GM19023 (cell line): Measurements from ENCODE around the gene BCAS3.

ENCODE experiments used
- ATAC-seq: cut with Tn5 transposase; IDR thresholded peaks from one replicate; pipeline ENCODE4 v1.9.1; 2021; ENCODE audit warnings: mild to moderate bottlenecking, moderate library complexity; ENCODE audit not compliant: unreplicated experiment

Gene BCAS3

DNA sequence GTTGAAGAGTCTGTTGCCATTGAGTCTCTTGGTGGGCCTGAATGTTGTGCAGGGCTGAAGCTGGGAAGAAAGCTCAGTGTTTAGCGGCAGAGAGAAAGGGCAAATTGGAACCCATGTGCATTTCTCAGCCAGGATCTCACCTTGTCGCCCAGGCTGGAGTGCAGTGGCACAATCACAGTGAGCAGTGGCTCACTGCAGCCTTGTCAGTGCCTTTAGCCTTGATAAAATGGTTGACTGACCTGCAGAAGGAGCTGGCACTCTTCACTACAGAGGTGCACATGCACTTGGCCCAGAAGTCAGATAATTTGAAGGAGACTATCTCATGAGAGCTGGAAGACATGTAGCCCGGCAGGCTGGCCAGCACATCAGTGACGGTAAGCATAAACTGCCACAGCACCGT is 597.7 kb downstream of the BCAS3 start:
- no peak for ATAC-seq

DNA sequence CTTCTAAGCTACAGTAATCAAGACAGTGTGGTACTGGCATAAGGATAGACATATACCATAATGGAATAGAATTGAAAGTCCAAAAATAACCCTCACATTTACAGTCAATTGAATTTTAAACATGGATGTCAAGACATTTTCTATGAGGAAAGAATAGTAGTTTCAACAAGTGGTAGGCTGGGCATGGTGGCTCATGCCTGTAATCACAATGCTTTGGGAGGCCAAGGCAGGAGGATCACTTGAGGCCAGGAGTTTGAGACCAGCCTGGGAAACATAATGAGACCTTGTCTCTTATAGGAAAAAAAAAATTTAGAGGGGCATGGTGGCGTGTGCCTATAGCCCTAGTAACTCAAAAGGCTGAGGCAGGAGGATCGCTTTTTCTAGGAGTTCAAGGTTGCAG is 599.2 kb downstream of the BCAS3 start:
- ATAC-seq: no peak

DNA sequence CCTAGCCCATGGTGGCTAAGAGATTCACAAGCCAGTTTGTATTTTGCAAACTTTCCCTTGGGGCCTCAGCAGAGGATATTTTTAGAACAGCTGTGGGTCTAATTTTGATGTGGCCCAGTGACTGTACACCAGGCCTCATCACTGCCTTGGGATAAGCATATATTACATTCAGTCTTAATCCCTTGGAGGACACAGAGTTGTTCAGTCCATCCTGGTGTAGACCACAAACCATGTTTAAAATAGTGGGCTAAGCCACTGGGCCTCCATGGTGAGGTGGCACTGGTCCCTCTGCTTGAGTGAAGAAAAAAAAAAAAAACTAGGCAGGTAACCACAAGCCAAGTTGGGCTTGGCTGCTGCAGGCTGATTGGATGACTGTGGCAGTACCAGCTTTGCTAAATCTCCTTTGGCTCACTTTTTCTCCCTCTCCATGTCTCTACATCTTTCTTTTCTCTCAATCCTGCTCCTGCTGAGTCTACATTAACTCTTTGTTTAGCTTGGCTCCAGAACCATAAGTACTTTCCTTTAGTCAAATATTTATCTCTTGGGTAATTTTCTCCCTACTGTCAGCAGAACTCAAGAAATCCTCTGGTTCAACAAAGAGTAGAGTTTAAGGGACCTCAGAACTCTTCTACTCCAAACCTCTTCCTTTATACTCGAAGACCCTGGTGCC is 602.0 kb downstream of the BCAS3 start:
- ATAC-seq: no peak

DNA sequence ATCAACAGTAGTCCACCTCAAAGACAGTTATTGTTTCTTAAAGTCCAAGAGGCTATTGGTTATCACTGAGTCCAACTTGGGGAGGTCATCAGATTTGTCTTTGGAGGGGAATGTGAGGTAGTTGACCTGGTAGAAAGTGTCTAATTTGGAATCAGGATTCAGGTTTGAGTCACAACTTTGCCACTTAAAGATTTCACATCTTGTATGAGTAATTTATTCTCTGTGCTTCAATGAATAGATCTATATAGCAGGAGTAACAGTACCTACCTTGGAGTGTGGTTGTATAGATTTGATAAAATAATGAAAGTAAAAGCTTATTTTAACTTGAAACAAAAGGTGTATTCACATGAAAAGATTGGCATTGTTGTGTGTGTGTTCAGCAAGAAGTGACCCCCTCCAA is 602.7 kb downstream of the BCAS3 start:
- ATAC-seq: no peak

DNA sequence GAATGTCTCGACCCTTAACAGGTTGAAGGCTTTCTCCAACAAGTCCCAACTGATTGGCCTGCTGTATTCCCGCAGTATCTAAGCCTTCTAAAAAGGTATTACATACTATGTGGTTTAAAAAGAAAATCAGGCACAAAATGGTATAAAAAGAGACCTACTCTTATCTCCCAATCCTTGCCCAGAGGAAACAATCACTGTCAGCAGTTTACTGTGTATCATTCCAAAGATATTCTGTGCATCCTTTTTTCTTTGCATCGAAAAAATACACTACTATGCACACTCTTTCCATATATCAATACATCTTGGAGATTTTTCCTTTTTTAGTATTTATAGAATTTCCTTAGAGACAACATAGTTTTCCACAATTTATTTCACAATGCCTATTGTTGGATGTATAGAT is 603.2 kb downstream of the BCAS3 start:
- no peak for ATAC-seq

DNA sequence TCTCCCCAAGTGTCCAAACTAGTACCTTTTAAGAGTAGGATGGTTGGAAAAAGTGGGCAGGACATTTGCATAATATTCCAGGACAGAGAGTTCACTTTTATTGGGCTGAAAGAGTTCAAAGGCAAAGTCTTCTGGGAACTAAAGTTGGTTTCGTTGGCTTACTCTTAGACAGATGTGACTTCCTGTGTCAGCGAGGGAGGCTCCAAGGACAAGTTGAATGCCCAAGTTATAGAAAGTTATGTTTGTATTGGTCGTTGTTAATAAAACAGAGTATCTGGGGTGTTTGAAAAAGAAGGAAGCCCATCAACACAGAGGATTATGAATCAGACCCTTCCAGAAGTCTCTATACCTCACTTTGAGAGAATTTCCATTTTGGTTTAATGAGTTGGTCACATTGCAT is 604.7 kb downstream of the BCAS3 start:
- no peak for ATAC-seq

DNA sequence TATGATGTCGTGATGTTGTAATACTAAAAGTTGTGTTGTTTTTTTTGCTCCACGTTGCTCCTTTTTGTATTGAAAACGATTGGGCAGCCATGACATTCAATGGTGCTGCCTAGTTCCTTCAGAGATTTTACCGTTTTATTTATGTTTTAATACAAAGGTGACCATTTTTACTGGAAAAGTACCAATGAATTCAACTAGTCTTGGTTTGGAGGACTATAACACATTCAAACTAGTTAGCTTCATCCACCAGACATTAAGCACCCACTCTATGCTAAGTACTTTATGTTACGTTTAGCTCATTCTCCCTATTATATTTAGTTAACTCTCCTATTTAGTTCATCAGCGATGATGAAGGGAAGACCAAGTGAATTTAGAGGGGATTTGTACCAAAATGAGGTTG is 605.4 kb downstream of the BCAS3 start:
- no peak for ATAC-seq

DNA sequence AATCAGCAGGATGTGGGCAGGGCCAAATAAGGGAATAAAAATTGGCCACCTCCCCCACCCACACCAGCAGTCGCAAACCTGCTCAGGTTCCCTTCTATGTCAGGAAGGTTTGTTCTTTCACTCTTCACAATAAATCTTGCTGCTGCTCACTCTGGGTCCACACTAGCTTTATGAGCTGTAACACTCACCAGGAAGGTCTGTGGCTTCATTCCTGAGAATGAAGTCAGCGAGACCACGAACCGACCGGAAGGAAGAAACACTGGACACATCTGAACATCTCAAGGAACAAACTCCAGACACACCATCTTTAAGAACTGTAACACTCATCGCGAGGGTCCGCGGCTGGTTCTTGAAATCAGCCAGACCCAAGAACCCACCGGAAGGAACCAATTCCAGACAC is 606.5 kb downstream of the BCAS3 start:
- ATAC-seq: no peak

DNA sequence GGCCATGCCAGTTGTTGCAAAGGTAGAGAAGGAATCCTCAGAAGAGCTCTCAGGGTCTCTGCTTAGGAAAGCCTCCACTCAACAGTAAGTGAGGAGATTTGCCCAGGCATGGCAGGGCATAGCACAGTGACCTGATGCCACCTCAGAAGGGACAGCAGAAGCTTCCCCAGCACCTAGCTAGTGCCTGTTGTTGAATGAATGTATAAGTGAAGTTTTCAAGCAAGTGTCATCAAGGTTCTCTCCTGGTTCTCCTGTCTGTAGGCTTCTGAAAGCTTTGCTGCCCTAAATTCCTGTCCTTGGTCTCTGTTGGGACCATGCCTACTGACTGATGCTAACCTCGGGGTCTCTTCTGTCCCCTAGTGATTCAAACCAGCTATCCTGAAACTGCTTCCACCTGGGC is 607.1 kb downstream of the BCAS3 start:
- no peak for ATAC-seq

DNA sequence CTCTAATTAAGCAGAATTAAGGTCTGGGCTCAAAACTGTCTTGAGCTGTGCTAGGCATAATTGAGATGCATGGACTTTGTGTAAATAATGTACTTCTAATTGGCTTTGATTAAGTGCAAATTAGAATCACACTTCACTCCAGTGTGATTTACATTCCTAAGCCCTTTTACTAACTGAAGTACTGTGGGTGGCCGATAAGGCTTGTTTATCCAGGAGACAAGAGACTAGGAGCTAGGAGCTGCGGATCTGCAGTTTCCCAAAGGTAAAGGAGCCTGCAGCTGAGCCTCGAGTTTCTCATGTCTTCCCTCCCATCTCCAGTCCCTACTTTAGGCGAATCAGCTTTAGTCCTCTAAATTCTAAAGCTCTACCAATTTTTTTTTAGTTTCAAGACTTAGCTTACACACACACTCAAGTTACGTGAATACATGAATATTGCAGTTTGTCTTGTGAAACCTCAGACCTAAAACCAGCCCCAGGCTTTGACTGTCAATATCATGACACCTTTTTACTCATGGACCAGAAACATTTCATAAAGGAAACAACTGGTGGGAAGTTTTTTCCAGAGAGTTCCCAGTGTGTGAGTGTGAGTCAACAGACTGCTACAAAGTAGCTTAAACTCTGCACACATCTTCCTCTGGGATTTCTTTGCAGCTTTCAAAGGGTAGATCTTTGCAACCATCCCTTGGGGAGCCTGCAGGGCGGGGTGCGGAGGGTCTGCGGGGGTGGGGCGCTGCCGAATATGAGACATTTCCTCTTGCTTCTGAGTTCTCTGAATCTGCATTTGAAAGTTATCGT is 608.1 kb downstream of the BCAS3 start:
- no peak for ATAC-seq

DNA sequence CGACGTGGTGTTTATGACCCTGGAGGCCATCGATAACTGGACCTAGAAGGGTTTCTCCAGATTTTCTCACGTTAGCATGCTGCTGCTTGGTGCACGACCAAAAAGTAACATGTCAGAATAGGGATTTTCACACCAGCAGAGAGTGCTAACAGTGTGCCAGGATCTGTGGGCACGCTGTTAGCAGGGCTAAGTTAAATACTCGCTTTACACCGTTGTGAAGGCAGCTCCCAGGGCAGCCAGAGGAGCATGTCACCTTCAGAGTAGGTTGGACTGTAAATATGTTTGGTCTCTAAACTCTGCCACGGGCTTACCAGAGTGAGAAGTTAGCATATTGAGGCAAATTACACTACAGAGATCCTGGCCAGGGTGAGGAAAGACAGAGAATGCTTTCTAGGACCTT is 608.8 kb downstream of the BCAS3 start:
- no peak for ATAC-seq

DNA sequence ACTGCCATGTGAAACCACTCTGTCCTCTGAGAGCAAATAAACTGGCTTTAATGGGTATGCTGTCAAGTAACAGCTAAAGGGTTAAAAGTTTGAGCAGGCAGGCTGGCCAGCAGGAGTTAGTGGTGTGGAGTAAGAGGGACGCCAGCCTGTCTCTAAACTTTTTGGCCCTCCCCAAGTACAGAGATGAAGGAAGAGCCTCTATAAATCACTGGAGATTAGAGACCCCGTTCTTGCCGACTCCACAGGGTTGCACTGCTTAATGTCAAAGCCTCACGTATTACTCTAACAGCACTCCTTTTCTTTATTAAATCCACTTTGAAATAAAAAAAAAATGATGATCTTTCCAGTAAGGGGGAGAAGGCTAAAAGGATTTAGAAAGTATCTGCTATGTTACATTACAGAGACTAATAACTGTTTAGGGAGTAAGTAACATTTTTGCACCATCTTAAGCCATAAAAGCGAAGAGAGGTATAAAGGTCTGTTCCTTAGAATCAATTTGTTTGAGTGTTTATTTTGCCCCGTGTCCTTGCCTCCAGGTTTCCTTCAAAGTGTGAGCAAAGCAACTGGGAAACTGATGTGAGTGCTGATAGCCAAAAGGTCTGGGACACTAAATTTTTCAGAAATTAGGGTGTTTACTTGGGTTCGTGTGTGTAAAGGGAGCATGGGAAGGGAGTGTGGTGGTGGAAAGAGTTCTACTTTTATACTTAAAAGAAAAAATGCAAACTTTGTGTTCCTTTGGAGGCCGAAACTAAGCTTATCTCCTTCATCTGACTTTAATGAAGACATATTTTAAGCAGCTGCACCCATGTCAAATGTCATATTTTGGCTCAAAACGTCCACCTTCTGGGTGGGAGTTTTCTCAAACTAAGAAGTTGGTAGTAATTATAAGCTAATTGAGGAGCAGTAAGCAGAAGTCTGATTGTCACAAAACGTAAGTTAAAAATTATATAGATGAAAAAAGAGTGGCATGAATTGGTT is 612.0 kb downstream of the BCAS3 start:
- ATAC-seq: no peak

DNA sequence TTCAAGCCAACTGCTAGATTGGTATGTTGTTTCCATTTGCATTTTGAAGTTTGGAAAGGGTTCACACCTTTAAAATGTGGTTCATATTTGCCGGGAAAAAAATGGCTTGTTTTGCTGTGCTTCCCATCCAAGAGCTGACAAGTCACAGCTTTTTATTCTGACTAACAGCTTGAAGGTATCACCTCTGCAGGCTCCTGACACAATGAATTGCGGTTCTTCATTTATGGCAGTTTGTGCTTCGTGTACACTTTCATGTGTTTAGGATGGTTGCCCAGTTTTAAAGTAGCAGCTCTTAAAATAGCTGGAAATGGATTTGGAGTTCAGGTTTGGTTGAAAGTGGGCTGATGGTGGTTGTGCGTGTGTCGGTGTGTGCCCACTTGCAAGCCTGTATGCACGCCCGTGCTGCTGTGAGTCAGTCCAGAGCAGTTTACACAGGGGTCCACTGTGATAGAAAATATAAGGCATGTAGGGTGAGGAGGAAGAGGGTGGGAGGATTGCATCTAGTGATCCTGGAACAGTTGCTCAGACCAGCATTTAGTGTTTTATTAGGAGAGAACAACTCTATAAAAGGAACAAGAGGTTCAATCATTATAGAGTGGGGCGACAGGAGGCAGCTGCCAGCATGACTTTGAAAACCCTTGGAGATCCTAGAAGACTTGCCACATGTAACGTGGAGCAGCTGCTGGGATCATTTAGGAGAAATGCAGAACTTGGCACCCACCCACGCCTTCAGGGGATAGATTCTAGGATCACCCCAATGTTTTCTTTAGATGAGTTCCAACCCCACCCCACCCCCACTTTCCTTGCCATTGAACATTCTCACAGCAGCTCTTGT is 614.0 kb downstream of the BCAS3 start:
- no peak for ATAC-seq

DNA sequence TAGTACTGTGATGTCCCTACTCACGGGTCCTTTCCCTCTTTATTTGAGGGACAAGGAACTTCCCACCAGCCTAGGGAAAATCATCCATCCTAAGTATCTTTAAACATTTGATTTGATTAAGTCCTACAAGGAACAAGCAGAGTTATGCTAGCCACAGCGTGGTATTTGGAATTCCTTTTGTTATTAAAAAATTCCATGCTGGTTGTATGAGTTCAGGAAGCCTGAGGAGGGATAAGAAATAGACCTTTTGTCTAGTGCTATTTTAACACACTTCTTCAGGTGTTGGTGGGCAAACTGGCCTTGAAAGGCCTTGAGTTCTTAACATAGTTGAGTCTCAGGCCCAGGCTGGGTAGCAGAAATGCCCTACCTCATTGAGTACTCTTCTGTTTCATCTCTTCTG is 616.6 kb downstream of the BCAS3 start:
- no peak for ATAC-seq

DNA sequence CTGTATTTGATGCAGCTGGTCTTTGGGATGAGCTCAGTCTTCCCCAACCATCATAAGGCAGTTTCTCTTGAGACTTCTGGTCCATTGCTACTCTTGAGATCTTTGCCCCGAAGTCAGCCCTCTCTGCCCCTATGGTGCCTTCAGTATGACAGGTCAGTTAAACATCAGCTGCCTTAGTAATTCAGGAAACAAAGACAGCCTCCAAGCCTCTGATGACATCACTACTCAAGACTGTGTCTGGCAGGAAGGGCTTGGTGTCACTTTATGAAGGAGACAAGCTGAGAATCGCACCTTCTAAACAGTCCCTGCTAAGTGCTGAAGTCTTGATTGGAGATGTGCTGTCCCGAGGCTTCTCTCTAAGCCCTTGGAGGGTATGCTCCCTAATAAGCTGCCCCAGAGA is 617.1 kb downstream of the BCAS3 start:
- no peak for ATAC-seq

DNA sequence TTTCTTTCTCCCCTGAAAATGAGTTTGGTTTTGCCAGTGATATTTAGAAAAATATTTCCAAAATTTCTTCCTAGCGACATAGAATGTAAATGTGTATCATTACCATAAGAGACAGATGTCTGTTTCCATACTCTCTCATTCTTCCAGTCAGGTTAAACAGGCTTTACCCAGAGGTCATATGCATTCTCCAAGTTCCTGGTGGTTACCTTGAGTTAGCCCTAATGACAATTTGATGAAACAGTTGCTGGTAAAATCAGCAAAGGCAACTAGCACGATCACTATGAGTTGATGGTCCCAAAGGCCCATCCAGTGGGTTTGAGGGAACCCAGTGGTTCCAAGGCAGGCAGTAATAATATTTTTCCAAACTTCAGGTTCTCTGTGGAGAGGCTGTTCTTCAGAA is 618.4 kb downstream of the BCAS3 start:
- no peak for ATAC-seq

DNA sequence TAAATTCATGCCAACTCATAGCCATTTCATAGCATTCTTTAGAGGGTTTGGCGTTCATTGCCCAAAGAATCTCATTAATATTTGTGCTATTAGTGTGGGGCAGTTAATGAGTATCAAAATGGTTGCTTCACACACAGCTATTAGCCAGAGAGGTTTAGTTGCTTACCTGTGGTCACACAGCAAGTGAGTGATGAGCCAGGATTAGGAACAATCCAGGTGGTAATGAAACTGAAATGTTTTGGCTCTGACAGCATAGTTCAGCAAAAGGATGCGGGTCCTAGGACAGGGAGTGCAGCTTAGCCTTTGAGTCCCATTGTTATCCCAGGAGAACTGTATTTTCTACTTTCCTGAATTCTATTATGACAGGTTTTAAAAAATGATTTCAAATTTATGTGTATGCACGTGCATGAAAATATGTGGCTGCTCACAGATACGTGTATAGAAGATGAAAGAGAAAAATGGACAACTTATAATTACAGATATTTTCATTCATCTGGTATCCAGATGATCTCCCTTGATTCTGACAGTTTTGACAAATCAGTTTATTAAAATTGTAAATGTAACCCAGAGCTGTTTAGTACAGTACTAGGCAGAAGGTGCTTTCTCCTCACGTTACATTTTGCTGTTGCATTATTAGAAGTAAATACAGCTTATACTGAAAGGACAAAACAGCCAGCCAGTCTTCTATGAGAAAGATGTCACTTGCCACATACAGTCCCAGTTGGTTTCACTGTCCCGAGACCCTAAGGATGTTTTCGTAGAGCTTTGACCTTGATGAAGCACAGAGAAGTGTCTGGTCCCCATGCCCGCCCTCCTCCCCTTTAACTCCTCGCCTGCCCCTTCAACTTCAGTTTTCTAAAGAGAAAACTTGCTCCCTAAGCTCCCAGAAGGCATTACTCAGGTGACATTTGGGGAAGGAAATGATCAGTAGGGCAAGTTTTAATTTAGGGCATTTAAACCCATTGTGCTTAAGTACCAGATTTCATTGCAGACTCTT is 622.2 kb downstream of the BCAS3 start:
- ATAC-seq: no peak

DNA sequence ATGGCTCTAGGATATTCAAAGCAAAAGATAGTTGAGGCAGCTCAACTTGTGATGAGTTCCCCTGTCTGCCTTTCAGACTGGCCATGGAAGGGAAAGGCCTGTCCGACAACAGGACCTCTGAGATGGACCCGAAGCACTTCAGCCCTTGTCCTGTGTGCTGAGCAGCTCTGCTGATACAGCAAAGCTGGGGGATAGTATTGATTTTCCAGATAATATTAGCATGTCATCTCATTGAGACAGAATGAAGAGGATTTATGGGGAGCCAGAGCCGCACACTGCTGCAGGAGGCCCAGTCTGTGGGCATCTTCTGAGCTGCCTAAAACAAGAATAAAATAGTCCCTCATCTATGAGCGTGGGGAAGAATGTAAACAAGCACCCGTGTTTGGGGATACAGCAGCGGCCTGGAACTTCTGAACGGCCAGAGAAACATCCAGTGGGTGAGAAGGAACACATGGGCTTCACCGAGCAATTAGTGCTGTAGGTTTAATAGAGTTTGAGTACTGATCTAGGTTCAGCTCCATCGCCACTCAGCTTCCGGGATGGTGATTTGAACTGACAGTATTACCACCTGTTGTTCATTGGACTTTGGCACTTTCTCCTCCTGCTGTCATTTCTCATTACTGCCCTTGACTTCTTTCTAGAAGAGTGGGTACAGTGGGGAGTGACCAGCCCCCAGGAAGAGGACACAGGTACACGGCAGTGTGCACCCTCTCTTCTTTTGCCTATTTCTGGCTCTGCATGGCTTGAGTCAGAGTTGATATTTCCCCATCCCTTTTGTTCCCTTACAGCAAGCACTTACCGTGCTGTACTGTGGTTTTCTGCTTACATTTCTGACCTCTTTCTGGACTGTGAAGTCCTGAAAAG is 625.5 kb downstream of the BCAS3 start:
- no peak for ATAC-seq

DNA sequence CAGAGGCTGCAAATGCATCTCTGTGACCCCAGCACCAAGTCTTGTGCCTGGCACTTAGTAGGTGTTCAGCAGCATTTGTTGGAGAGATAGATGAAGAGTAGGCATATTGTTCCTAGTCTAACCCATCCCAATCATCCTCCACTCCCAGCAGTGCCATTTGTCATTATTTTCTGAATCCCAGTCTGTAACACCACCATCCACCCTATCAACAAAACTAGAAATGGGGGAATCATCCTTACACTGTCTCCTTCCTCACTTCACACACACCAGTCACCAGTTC is 626.1 kb downstream of the BCAS3 start:
- ATAC-seq: no peak
